GM10266 (cell line): Measurements from ENCODE around the gene PSMB5.

Experiments
- DNase-seq: peaks from one replicate; pipeline ENCODE4 v3.0.0; 2012; ENCODE audit errors: extremely low spot score
- CTCF ChIP-seq: IDR thresholded peaks from 2 replicates; pipeline ENCODE4 v1.5.1; 2012; ENCODE audit warnings: mild to moderate bottlenecking, low read depth; ENCODE audit not compliant: control insufficient read depth, insufficient read depth; ENCODE audit errors: missing control alignments

Gene PSMB5

GRCh38 chr14:23071921-23072539 lies 37.3 kb upstream of the PSMB5 start:
- no peak for DNase-seq
- no peak for TF ChIP-seq CTCF

- peak; percentile 86 for DNase-seq
- TF ChIP-seq CTCF, result no peak
Observed at GRCh38 chr14:23071244-23071920, 36.7 kb upstream of the PSMB5 start.

GRCh38 chr14:23070262-23071129 lies 35.8 kb upstream of the PSMB5 start:
- peak; percentile 3 for TF ChIP-seq CTCF

GRCh38 chr14:23069413-23069806 lies 34.7 kb upstream of the PSMB5 start:
- no peak for DNase-seq
- no peak for TF ChIP-seq CTCF

More at GRCh38 chr14:23070262-23071129, 35.8 kb upstream of the PSMB5 start:
- DNase-seq, result no peak

GRCh38 chr14:23068789-23069412 lies 34.2 kb upstream of the PSMB5 start:
- DNase-seq, result peak; percentile 90
- peak; percentile 98 for TF ChIP-seq CTCF

GRCh38 chr14:23067847-23068788 lies 33.4 kb upstream of the PSMB5 start:
- TF ChIP-seq CTCF, result no peak
- peak; percentile 10 for DNase-seq
